HG03432 (cell line): Measurements from ENCODE around the gene GABRA5.

Source experiments
- ATAC-seq: cut with Tn5 transposase; IDR thresholded peaks from one replicate; pipeline ENCODE4 v1.9.1; 2021; ENCODE audit warnings: mild to moderate bottlenecking, moderate library complexity; ENCODE audit not compliant: unreplicated experiment

GABRA5 gene

GRCh38 chr15:26921433-26921832 lies 54.6 kb downstream of the GABRA5 start:
- ATAC-seq, result no peak

- no peak for ATAC-seq
Observed at GRCh38 chr15:26926081-26926480, 59.2 kb downstream of the GABRA5 start.

- no peak for ATAC-seq
Observed at GRCh38 chr15:26928051-26928450, 61.2 kb downstream of the GABRA5 start.

- no peak for ATAC-seq
Observed at GRCh38 chr15:26929588-26929987, 62.7 kb downstream of the GABRA5 start.

- ATAC-seq, result no peak
Observed at GRCh38 chr15:26934848-26935247, 68.0 kb downstream of the GABRA5 start.

- no peak for ATAC-seq
Observed at GRCh38 chr15:26935322-26935721, 68.5 kb downstream of the GABRA5 start.

- ATAC-seq, result no peak
Observed at GRCh38 chr15:26936502-26936901, 69.6 kb downstream of the GABRA5 start.

- no peak for ATAC-seq
Observed at GRCh38 chr15:26937134-26937533, 70.3 kb downstream of the GABRA5 start.

- no peak for ATAC-seq
Observed at GRCh38 chr15:26939398-26939797, 72.5 kb downstream of the GABRA5 start.

- ATAC-seq, result no peak
Observed at GRCh38 chr15:26941489-26941888, 74.6 kb downstream of the GABRA5 start.

GRCh38 chr15:26943866-26944265 lies 77.0 kb downstream of the GABRA5 start:
- no peak for ATAC-seq

- no peak for ATAC-seq
Observed at GRCh38 chr15:26945046-26945445, 78.2 kb downstream of the GABRA5 start.

GRCh38 chr15:26950001-26950400 lies 83.1 kb downstream of the GABRA5 start:
- ATAC-seq, result no peak

- no peak for ATAC-seq
Observed at GRCh38 chr15:26954403-26954802, 87.5 kb downstream of the GABRA5 start.

- no peak for ATAC-seq
Observed at GRCh38 chr15:26967719-26968269, 100.9 kb downstream of the GABRA5 start.

GRCh38 chr15:26968806-26969205 lies 101.9 kb downstream of the GABRA5 start:
- ATAC-seq, result no peak

- ATAC-seq, result no peak
Observed at GRCh38 chr15:26970712-26971210, 103.9 kb downstream of the GABRA5 start, which contains the start of gene GABRG3. Gene GABRG3 (plus strand): TSS chr15:26971181.

GRCh38 chr15:26971271-26972018 lies 104.6 kb downstream of the GABRA5 start:
- no peak for ATAC-seq

GRCh38 chr15:26972636-26973035 lies 105.8 kb downstream of the GABRA5 start:
- no peak for ATAC-seq

- no peak for ATAC-seq
Observed at GRCh38 chr15:26974120-26974780, 107.4 kb downstream of the GABRA5 start.

GRCh38 chr15:26981492-26981891 lies 114.6 kb downstream of the GABRA5 start:
- ATAC-seq, result no peak

GRCh38 chr15:26983822-26984221 lies 117.0 kb downstream of the GABRA5 start:
- ATAC-seq, result no peak
